Coronary artery (tissue), 2 donors: ENCODE measurements around the gene TTC1.
A peak's percentile ranks its signal among the peaks of the same experiment; 100 is the strongest.

Experiments
- DNase-seq: peaks from one replicate; pipeline ENCODE4 v3.0.0-alpha.2; 2017; ENCODE audit warnings: low spot score
- H3K27ac ChIP-seq, 2 donors: fragments of 200-600 bp; sonication (generic); one replicate each; pipeline ENCODE4 v1.5.1; 2016 to 2019
- H3K4me3 ChIP-seq: fragments of 200-600 bp; sonication (generic); 2 replicates; pipeline ENCODE4 v1.5.1; 2016; ENCODE audit warnings: mild to moderate bottlenecking, moderate library complexity
- CTCF ChIP-seq: fragments of 200-600 bp; sonication (generic); IDR thresholded peaks from one replicate; pipeline ENCODE4 v1.5.1; 2019; ENCODE audit warnings: antibody characterized with exemption

Gene TTC1

GRCh38 chr5:160042671-160043070 is 33.7 kb downstream of the TTC1 start:
- Histone ChIP-seq H3K4me3 (no peak overlapping the region), H3K27ac (no peak overlapping the region)
- TF ChIP-seq CTCF, result no peak
- DNase-seq, result no peak

GRCh38 chr5:160044391-160044804 is 35.5 kb downstream of the TTC1 start:
- TF ChIP-seq CTCF, result no peak
- Histone ChIP-seq H3K4me3 (no peak overlapping the region), H3K27ac (no peak overlapping the region)
- no peak for DNase-seq

- Histone ChIP-seq H3K27ac (no peak overlapping the region), H3K4me3 (no peak overlapping the region)
- no peak for DNase-seq
- TF ChIP-seq CTCF, result no peak
Observed at GRCh38 chr5:160044967-160045366, 36.0 kb downstream of the TTC1 start.

GRCh38 chr5:160047423-160047822 is 38.5 kb downstream of the TTC1 start:
- H3K4me3 ChIP-seq, result no peak overlapping the region
- DNase-seq, result no peak
- TF ChIP-seq CTCF, result no peak
- H3K27ac ChIP-seq, result peak overlapping the region in 1 of 2 donors; percentile 23

- H3K27ac ChIP-seq, result no peak overlapping the region
- no peak for TF ChIP-seq CTCF
- no peak for DNase-seq
- no peak overlapping the region for H3K4me3 ChIP-seq
Observed at GRCh38 chr5:160048131-160048530, 39.2 kb downstream of the TTC1 start.

GRCh38 chr5:160049099-160049498 is 40.2 kb downstream of the TTC1 start:
- H3K4me3 ChIP-seq, result no peak overlapping the region
- TF ChIP-seq CTCF, result no peak
- no peak for DNase-seq
- no peak overlapping the region for H3K27ac ChIP-seq

- Histone ChIP-seq H3K27ac (no peak overlapping the region), H3K4me3 (no peak overlapping the region)
- DNase-seq, result no peak
- no peak for TF ChIP-seq CTCF
Observed at GRCh38 chr5:160054047-160054446, 45.1 kb downstream of the TTC1 start.
